HG03066 (cell line): ENCODE results near the gene HYAL4.
"Not testable (repeated sequence)": the region's sequence is repeated elsewhere in the genome, so short reads cannot be mapped to it uniquely, and the experiment has no call there.

Experiments used
- ATAC-seq: cut with Tn5 transposase; IDR thresholded peaks from one replicate; pipeline ENCODE4 v1.9.1; 2021; ENCODE audit warnings: low read depth; ENCODE audit not compliant: unreplicated experiment

The HYAL4 gene

GRCh38 chr7:123846217-123846891, 1.4 kb downstream of the HYAL4 start:
- no peak for ATAC-seq

- ATAC-seq = no peak
Measured at GRCh38 chr7:123847868-123848267, 2.9 kb downstream of the HYAL4 start.

DNA sequence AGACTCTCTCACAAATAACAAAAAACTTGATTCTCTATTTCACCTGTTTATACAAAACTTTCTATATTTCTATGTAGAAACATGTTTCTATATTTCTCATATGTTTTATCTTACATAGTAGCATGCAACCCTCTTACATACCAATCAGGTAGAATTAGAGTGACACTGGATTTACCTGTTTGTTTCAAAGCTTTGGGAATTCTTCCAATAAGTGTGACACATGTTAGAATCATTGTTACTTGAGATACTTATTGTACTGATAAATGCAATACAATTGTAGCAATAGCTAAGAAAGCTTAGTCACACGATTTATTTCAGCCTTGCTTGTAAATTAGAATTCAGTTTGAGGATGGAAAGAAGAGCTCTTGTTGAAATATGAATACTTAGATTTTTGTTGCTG, 4.9 kb downstream of the HYAL4 start:
- no peak for ATAC-seq

DNA sequence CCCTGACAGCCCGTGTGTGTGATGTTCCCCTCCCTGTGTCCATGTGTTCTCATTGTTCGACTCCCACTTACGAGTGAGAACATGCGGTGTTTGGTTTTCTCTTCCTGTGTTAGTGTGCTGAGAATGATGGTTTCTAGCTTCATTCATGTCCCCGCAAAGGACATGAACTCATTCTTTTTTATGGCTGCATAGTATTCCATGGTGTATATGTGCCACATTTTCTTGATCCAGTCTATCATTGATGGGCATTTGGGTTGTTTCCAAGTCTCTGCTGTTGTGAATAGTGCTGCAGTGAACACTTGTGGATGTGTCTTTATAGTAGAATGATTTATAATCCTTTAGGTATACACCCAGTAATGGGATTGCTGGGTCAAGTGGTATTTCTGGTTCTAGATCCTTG, 6.4 kb downstream of the HYAL4 start:
- not testable (repeated sequence) for ATAC-seq

DNA sequence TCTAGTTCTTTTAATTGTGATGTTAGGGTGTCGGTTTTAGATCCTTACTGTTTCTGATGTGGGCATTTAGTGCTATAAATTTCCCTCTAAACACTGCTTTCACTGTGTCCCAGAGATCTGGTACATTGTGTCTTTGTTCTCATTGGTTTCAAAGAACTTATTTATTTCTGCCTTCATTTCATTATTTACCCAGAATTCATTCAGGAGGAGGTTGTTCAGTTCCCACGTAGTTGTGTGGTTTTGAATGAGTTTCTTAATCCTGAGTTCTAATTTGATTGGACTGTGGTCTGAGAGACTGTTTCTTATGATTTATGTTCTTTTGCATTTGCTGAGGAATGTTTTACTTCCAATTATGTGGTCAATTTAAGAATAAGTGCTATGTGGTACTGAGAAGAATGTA, 9.3 kb downstream of the HYAL4 start:
- not testable (repeated sequence) for ATAC-seq

- ATAC-seq = not testable (repeated sequence)
Measured at GRCh38 chr7:123856428-123856827, 11.5 kb downstream of the HYAL4 start.

DNA sequence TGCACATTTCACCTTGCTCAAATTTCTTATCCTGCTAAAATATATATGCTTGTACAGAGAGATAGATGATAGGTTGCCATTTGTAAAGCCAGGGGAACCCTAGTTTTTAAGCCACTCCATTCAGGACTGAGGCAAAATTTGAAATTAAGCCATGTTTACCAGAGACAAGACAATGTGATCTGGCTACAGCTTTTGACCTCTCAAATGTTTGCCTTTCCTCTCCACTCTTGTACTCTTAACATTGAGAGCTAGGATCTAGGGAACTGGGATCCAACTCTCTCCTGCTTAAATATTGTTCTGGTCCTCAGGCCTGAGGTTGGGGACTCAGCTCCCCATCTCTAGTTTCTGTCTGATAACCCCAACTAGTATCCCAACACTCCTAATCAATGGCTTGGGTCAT, 15.9 kb downstream of the HYAL4 start:
- no peak for ATAC-seq

GRCh38 chr7:123862775-123863174, 17.8 kb downstream of the HYAL4 start:
- no peak for ATAC-seq

DNA sequence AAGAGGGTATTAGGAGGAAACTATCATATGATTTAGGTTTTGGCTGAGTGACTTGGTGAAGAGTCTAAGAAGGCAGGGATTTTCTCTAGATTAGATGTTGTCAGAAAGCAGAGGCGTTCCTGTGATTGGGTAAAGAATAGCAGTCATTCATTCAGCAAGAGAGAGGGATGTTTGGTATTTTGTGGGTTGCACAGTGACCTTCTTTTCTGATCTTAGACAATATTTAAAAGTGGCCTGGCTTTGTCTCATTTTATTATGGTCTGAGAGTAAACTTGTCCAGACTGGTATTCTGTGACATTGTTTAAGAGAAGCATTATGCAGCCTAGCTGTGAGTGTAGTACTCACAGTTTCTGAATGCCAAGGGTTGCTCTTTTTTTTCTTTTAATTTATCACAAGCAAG, 18.5 kb downstream of the HYAL4 start:
- no peak for ATAC-seq

DNA sequence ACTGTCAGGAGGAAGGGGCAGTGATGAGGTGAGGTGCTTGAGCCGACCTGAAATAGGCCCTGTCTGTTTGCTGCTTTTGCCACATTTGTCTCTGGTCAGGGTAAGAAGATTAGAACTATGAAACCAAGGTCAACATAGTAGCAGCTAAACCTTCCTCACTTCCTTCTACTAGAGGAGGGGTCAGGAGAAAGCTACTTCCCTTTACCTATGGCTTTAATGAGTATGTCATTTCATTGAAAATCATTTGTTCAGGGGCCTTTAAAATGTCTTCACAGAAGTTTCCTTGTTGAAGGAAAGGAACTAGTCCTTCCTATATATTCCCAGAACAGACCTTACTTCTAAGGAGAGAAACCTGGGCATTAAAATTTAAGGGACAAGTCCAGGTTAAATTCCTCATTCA, 19.0 kb downstream of the HYAL4 start:
- ATAC-seq = no peak

GRCh38 chr7:123864436-123864835, 19.5 kb downstream of the HYAL4 start:
- ATAC-seq = no peak

DNA sequence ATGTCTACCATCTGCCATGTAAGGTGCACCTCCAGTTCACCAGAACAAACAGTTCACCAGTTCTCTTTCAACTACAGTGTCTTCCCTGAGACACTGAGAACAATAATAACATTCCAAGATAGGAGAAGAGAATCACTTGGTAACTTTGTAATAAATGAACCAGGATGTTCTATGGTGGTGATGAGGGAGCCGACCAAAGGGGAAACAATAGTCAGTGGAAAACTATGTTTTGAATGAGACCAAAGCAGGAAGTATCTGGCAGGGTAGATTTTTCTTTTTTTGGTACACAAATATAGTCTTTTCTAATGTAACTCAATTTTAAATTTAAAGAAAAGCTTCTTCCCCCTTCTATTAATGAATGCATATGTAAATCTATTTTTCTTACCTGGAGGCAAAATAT, 20.0 kb downstream of the HYAL4 start:
- no peak for ATAC-seq

DNA sequence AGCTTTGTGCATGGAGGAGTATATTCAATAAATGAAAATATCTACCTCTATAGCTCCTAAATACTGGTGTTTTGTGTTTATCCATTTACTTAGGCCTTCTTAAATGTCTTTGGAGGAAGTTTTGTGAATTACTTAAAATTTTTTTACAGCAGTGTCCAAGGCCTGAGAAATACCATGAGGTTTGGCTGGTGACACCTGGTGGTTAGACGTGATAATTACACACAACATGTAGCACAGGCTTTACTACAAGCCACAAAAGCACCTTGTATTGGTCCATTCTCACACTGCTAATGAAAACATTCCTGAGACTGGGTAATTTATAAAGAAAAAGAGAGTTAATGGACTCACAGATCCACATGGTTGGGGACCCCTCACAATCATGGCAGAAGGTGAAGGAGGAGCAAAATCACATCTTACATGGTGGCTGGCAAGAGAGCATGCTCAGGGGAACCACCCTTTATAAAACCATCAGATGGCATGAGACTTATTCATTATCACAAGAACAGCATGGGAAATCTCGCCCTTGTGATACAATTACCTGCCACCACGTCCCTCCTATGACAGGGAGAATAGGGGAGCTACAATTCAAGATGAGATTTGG, 20.6 kb downstream of the HYAL4 start:
- ATAC-seq = peak; percentile 88

DNA sequence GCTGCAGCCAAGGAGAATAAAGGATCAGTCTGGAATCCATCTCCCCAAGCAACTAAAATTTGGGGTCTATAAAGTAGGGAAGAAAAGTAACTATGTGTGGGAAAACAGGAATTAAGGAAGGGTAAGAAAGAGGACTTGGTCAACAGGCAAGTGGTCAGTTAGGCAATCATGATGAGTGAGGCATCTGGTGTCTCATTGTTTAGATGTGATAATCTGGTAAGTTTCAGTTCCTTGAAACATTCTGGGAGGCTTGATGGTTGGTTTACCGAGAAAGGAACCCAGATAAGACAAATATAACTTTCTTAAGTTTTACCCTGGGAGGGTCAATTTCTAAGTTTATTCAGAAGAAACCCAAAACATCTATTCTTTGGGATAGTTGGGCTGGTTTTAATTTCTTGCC, 22.3 kb downstream of the HYAL4 start:
- ATAC-seq = no peak

DNA sequence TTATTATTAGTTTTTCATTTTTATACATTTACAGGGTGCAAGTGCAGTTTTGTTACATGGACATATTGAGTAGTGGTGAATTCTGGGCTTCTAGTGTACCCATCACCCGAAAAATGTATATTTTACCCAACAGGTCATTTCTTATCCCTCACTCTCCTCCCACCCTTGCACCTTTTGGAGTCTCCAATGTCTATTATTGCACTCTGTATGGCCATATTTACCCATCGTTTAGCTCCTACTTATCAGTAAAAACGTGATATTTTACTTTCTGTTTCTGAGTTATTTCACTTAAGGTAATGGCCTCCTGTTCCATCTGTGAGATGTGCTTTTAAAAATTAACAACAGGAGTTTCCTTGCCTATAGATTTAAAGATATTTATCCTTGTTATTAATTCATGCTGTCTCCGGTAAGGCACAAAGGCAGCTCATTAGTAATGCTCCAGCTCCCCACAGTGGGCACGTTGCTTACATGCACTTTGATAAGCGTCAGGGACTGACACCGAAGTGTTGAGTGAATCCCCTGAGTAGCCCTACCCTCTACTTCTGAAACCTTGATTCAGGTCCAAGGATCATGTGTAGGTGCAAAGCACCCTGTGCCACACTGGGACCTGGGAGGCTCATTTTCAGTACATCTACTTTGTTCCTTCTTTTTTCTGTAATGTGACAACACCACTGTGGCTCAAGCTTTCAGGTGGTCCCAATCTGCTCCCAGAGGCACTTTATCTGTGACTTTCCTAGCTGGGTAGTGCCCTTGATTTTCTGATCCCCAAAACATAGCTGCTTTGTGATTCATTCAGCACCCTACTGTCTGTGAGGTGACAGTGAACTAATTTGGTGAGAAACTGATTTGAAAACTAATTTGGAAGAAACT, 27.3 kb downstream of the HYAL4 start:
- peak; percentile 86 for ATAC-seq

DNA sequence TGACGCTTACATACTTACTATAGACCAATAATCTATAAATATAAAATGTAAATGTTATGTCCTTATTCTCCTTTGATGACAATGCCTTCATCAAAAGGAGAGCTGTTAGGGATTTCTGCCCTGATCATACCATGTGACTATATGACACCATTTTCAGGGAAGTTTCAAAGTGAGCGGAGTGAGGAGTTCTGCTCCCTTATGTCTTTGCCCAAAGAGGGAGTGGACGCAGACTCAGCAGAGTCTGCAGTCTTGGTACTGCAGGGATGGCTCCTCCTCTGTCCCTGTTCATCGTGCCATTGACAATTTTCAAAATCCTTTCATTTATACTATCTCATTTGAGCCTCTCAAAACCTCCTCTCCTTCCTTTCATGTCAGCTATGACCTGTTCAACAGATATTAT, 27.9 kb downstream of the HYAL4 start:
- ATAC-seq = no peak

GRCh38 chr7:123876557-123877256, 31.7 kb downstream of the HYAL4 start:
- no peak for ATAC-seq

- no peak for ATAC-seq
Measured at GRCh38 chr7:123879628-123880027, 34.7 kb downstream of the HYAL4 start.

DNA sequence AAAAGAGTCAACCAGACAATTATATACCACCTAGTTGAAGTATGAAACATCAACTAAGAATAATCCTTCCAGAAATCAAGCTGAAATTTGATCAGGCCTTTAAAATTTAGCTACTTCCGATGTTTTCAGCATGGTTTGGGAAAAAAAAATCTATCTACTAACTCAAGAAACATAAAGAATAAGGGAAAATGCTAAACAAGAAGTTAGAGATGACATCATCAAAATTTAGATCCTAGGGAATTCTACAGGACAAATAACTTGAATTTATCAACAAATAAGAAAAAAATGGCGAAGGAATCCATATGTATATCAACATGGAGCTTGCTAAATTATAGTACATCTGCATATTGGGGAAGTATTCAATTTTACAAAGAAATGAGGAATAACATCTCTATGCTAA, 36.3 kb downstream of the HYAL4 start:
- ATAC-seq = no peak

GRCh38 chr7:123883154-123883553, 38.2 kb downstream of the HYAL4 start:
- no peak for ATAC-seq

- no peak for ATAC-seq
Measured at GRCh38 chr7:123888192-123888591, 43.2 kb downstream of the HYAL4 start.
